Naive thymus-derived CD4-positive, alpha-beta T cell (primary cell): ENCODE data around the gene HIPK2. TPM values are rescaled to one million over a fixed set of nuclear protein-coding genes. Genes with fewer than 3 reads are reported as not detected.

ENCODE experiments used
- ATAC-seq: fragments of 150-1000 bp; cut with Tn5 transposase; 2 replicates; pipeline ENCODE4 v1.10.0; 2021; ENCODE audit warnings: mild to moderate bottlenecking, moderate library complexity
- CTCF ChIA-PET: fragments of 350-600 bp; sonication (Branson Sonifier 250); formaldehyde crosslinking; loops from one replicate; lab custom pipeline; 2021; ENCODE audit warnings: antibody characterized with exemption; lab: Charles Lee
- POLR2A ChIA-PET: fragments of 350-600 bp; sonication (Branson Sonifier 250); formaldehyde crosslinking; loops from one replicate; lab custom pipeline; 2021; ENCODE audit warnings: antibody characterized with exemption, inconsistent platforms; lab: Charles Lee
- DNase-seq, 9 donors: peaks; one replicate each; pipeline versions ENCODE4 v3.0.0 to v3.0.0-alpha.2; 2020 to 2022; ENCODE audit warnings: mixed read lengths in 1 of 9
- H3K27ac ChIP-seq: one replicate; pipeline ENCODE4 v1.7.0; 2013; ENCODE audit warnings: mild to moderate bottlenecking, low read depth, low read length, moderate library complexity
- H3K27me3 ChIP-seq, 2 donors: one replicate each; pipeline ENCODE4 v1.7.0; 2013; ENCODE audit warnings: low read length in 2 of 2, mild to moderate bottlenecking in 2 of 2, moderate library complexity in 2 of 2; ENCODE audit not compliant: control insufficient read depth in 2 of 2, insufficient read depth in 2 of 2
- H3K36me3 ChIP-seq, 3 experiments: 1 replicate in 2 of 3; 2 replicates in 1 of 3; pipeline ENCODE4 v1.7.0; 2013; ENCODE audit warnings: low read length in 3 of 3, mild to moderate bottlenecking in 3 of 3, moderate library complexity in 1 of 3; ENCODE audit not compliant: insufficient read depth in 3 of 3, control insufficient read depth in 2 of 3
- H3K4me1 ChIP-seq, 2 donors: one replicate each; pipeline ENCODE4 v1.7.0; 2013; ENCODE audit warnings: low read length in 2 of 2, mild to moderate bottlenecking in 2 of 2, moderate library complexity in 1 of 2; ENCODE audit not compliant: control insufficient read depth in 2 of 2, insufficient read depth in 2 of 2
- H3K4me3 ChIP-seq: 2 replicates; pipeline ENCODE4 v1.7.0; 2013; ENCODE audit warnings: mild to moderate bottlenecking, low read length
- H3K9me3 ChIP-seq, 3 experiments: 1 replicate in 2 of 3; 2 replicates in 1 of 3; pipeline ENCODE4 v1.7.0; 2013; ENCODE audit warnings: low read length in 3 of 3; ENCODE audit not compliant: control insufficient read depth in 2 of 3
- H3K27ac Mint-ChIP-seq, 9 donors: one replicate each; pipeline ENCODE4 v1.8.0; 2020 to 2022; ENCODE audit warnings: mixed read lengths in 9 of 9, mild to moderate bottlenecking in 8 of 9, moderate library complexity in 5 of 9, inconsistent platforms in 2 of 9
- H3K27me3 Mint-ChIP-seq, 5 donors: one replicate each; pipeline ENCODE4 v1.8.0; 2021 to 2022; ENCODE audit warnings: mixed read lengths in 5 of 5, mild to moderate bottlenecking in 1 of 5
- H3K36me3 Mint-ChIP-seq, 5 donors: one replicate each; pipeline ENCODE4 v1.8.0; 2020 to 2022; ENCODE audit warnings: mixed read lengths in 5 of 5, mild to moderate bottlenecking in 3 of 5, inconsistent platforms in 1 of 5
- H3K4me1 Mint-ChIP-seq, 7 donors: one replicate each; pipeline ENCODE4 v1.8.0; 2020 to 2022; ENCODE audit warnings: mixed read lengths in 7 of 7, mild to moderate bottlenecking in 3 of 7, inconsistent platforms in 1 of 7
- H3K4me3 Mint-ChIP-seq, 10 donors: one replicate each; pipeline ENCODE4 v1.8.0; 2020 to 2022; ENCODE audit warnings: mild to moderate bottlenecking in 10 of 10, mixed read lengths in 10 of 10, moderate library complexity in 6 of 10, inconsistent platforms in 2 of 10
- H3K9me3 Mint-ChIP-seq, 11 donors: one replicate each; pipeline ENCODE4 v1.8.0; 2020 to 2022; ENCODE audit warnings: mixed read lengths in 11 of 11, mild to moderate bottlenecking in 4 of 11, inconsistent platforms in 1 of 11, moderate library complexity in 1 of 11
- intact Hi-C, 2 donors: fragments of 100-400 bp; cut with micrococcal nuclease; formaldehyde crosslinking; loops; one replicate each; pipeline ENCODE4 v1.15.1; 2023
- polyA plus RNA-seq, 2 donors: library from polyadenylated mRNA; unstranded; fragments of 300-500 nt; fragmentation: Illumina TruSeq; gene quantifications; one replicate each; pipeline ENCODE4 v1.2.3, GENCODE V29; 2021
- total RNA-seq, 6 experiments: library from RNA in 5 of 6; stranded (reverse) in 5 of 6; gene quantifications; 1 replicate in 5 of 6; 2 replicates in 1 of 6; pipeline ENCODE4 v1.2.3 and lab custom pipeline; 2021 to 2026

Gene HIPK2
- total and polyA plus RNA-seq, 7 experiments from 2014 or later: 4.6 to 44.0 (median 36.1) TPM

DNA sequence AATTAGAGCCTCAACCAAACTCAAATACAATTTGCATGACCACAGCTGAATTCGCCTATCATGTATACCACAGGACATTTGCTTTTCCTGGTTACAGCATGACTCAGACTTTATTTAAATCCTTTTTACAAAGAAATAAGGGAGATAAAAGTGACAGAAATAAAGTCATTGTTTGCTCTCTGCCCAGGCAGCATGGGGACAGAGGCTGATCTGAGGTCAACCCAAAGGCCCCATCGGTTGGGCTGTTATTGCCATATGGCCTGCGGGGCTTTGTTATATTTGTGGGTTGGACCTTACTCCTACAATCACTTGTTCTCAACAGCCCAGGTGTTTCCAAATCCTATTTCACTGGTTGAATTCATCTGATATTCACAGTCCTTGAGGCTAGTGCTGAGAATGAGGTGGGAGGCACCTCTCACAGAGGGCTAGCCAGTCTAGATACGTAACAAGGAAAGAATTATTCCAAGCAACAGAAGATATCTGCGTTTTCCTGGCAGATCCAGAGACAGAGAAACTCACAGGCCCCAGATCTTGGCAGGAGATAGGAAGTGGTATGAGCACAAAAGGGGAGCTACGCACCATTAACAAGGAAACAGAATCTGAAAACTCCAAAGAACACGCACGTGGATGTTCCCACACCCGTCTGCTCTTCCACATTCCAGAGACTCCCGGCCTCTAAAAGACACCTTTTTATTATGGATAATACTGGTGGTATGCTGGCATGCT, 117.3 kb downstream of the HIPK2 start:
- H3K27ac ChIP-seq: no peak overlapping the region
- ATAC-seq: no peak
- H3K4me3 ChIP-seq: no peak overlapping the region
- intact Hi-C loops: no loop called here
- Mint-ChIP-seq H3K27ac (peak overlapping the region in 1 of 9 donors; percentile 20), H3K27me3 (no peaks in the 10 kb centered on the region), H3K4me1 (peaks cover 33 to 85% (median 63%) of the 10 kb centered on the region in 7 donors), H3K36me3 (peaks cover 5 to 32% (median 11%) of the 10 kb centered on the region in 5 donors), H3K9me3 (peaks cover 0 to under 1% (median 0%) of the 10 kb centered on the region in 11 donors), H3K4me3 (no peak overlapping the region)
- POLR2A ChIA-PET: interaction anchor here (0.5 to 0.7 kb wide), 3 partner anchors 22 to 1056 kb away, joined by 3 read pairs; no protein-coding TSS in a partner anchor
- H3K9me3 ChIP-seq: no peaks in the 10 kb centered on the region
- H3K36me3 ChIP-seq: no peaks in the 10 kb centered on the region
- no peak for DNase-seq
- no peaks in the 10 kb centered on the region for H3K4me1 ChIP-seq
- no peaks in the 10 kb centered on the region for H3K27me3 ChIP-seq
- CTCF ChIA-PET: interaction anchor here (0.5 to 1.7 kb wide), 2 partner anchors 14 to 99 kb away, joined by 3 to 9 read pairs; no protein-coding TSS in a partner anchor

DNA sequence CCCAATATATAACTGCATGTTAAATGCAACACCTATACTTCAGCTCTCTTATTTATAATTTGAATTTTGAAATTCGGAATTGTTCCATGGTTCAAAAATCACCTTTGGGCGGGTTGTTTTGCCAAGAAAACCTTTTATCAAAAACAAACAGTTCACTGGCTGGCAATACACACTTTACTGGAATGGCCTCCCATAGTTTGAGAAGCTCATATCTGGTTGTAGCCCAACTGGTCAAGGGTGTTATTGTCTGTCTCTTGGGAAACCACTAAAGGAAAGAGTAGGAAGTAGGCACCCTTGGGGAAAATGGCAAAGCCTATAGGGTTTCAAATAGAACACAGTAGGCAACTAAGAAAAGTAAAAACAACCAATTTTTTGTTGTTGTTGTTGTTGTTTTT, 117.9 kb downstream of the HIPK2 start:
- Mint-ChIP-seq H3K27ac (peak overlapping the region in 5 of 9 donors; percentile 1 to 74 (median 35)), H3K27me3 (no peaks in the 10 kb centered on the region), H3K36me3 (peaks cover 4 to 32% (median 11%) of the 10 kb centered on the region in 5 donors), H3K4me1 (peaks cover 34 to 86% (median 65%) of the 10 kb centered on the region in 7 donors), H3K9me3 (no peaks in the 10 kb centered on the region), H3K4me3 (no peak overlapping the region)
- ATAC-seq (no peak), DNase-seq (no peak)
- H3K4me1 ChIP-seq: no peaks in the 10 kb centered on the region
- intact Hi-C loops: no loop called here
- no peaks in the 10 kb centered on the region for H3K9me3 ChIP-seq
- no peak overlapping the region for H3K4me3 ChIP-seq
- ChIA-PET CTCF (interaction anchor here (0.5 to 1.7 kb wide), 2 partner anchors 14 to 99 kb away, joined by 3 to 9 read pairs; no protein-coding TSS in a partner anchor), POLR2A (interaction anchor here (0.7 kb wide), 1 partner anchor 13 kb away, joined by 3 read pairs; no protein-coding TSS in a partner anchor)
- H3K27me3 ChIP-seq: no peaks in the 10 kb centered on the region
- H3K36me3 ChIP-seq: no peaks in the 10 kb centered on the region
- no peak overlapping the region for H3K27ac ChIP-seq

DNA sequence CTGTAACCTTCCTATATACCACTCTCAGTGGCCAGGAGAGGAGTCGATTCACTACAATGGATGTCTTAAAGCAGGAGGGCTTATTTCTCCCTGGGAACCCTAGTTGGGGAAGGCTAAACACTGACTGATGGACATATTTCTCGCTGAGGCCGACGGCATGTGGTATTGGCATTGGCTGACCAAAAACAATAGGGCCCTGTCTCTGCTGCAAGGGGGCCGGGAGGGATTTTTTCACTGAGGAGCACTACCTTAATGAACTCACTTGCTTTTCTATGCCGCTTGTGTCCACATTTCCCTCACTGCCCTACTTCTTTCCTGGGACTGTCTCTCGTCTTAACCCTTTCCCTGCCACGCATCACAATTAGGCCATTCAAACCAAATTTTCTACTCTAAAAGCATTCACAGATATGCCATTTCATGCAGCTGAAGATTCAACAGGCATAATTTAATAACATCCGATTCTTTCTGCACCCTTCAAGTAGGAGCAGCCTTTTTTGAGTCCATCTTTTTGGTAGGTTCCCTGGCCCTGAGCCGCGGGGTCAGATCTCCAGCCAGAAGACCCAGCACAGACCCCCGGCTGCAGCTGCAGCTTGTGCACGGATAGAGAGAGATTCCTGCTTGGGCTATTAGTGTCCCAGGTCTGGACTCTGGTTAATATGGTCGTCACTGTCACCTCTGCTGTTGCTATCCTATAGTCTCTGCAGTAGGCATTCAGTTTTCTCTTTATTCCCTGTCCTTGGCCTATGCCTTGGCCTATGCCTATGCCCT, 118.7 kb downstream of the HIPK2 start:
- Mint-ChIP-seq H3K36me3 (peaks cover 4 to 31% (median 11%) of the 10 kb centered on the region in 5 donors), H3K27ac (peak overlapping the region in 3 of 9 donors; percentile 62 to 74 (median 64)), H3K27me3 (no peaks in the 10 kb centered on the region), H3K4me1 (peaks cover 34 to 83% (median 66%) of the 10 kb centered on the region in 7 donors), H3K4me3 (no peak overlapping the region), H3K9me3 (no peaks in the 10 kb centered on the region)
- Histone ChIP-seq H3K36me3 (no peaks in the 10 kb centered on the region), H3K4me1 (no peaks in the 10 kb centered on the region), H3K27me3 (no peaks in the 10 kb centered on the region), H3K9me3 (no peaks in the 10 kb centered on the region), H3K4me3 (no peak overlapping the region), H3K27ac (no peak overlapping the region)
- POLR2A ChIA-PET: interaction anchor here (0.7 kb wide), 1 partner anchor 12 kb away, joined by 3 read pairs; no protein-coding TSS in a partner anchor
- CTCF ChIA-PET: interaction anchor here (1.7 kb wide), 1 partner anchor 13 kb away, joined by 9 read pairs; no protein-coding TSS in a partner anchor
- ATAC-seq: no peak
- intact Hi-C loops: no loop called here
- DNase-seq: no peak

DNA sequence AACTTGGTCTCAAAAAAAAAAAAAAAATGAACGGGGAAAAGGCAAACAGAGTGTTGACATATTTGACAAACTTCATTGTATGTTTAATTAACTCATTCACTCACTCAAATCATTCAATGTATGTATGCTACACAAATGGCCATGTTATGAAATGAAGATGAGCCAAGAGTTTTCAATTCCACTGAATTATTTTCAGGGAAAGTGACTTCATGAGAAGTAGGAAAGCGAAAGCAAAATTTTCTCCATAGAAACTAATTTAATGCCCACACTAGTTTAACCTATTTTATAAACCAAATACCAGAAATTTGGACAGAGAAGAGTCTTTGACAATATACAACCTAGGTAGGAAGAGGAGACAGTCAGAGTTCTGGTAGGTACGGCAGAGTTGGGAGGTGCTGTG, 119.5 kb downstream of the HIPK2 start:
- Histone ChIP-seq H3K36me3 (no peaks in the 10 kb centered on the region), H3K4me1 (no peaks in the 10 kb centered on the region), H3K27me3 (no peaks in the 10 kb centered on the region), H3K27ac (no peak overlapping the region), H3K9me3 (no peaks in the 10 kb centered on the region), H3K4me3 (no peak overlapping the region)
- Mint-ChIP-seq H3K27me3 (no peaks in the 10 kb centered on the region), H3K36me3 (peaks cover 4 to 28% (median 11%) of the 10 kb centered on the region in 5 donors), H3K27ac (peak overlapping the region in 4 of 9 donors; percentile 20 to 72 (median 58)), H3K9me3 (no peaks in the 10 kb centered on the region), H3K4me3 (no peak overlapping the region), H3K4me1 (peaks cover 34 to 75% (median 60%) of the 10 kb centered on the region in 7 donors)
- ATAC-seq (no peak), DNase-seq (no peak)
- intact Hi-C loops: no loop called here
- POLR2A ChIA-PET: interaction anchor here (1.9 kb wide), 1 partner anchor 10 kb away, joined by 7 read pairs; no protein-coding TSS in a partner anchor
- CTCF ChIA-PET: no interaction called here

DNA sequence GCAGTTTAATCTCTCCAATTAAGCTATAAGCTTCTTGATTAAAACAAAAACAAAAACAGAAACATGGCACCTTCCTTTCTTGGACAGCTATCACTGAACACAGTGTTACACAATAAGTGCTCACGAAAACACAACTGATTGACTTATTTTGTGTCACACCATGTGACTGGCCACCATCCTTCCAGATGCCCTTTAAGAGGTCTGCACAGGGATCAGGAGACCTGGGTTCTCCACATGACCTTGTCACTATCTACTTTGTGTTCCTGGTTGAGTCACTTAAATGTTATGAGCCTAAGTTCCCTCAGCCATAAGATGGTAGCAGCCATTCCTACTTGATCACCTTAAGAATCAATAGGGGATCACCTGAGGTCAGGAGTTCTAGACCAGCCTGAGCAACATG, 120.1 kb downstream of the HIPK2 start:
- intact Hi-C loops: no loop called here
- Mint-ChIP-seq H3K27me3 (no peaks in the 10 kb centered on the region), H3K4me1 (peaks cover 29 to 70% (median 55%) of the 10 kb centered on the region in 7 donors), H3K36me3 (peaks cover 0 to 23% (median 8%) of the 10 kb centered on the region in 5 donors), H3K27ac (peak overlapping the region in 5 of 9 donors; percentile 1 to 72 (median 49)), H3K9me3 (no peaks in the 10 kb centered on the region), H3K4me3 (no peak overlapping the region)
- Histone ChIP-seq H3K4me3 (no peak overlapping the region), H3K36me3 (no peaks in the 10 kb centered on the region), H3K9me3 (no peaks in the 10 kb centered on the region), H3K27ac (no peak overlapping the region), H3K27me3 (no peaks in the 10 kb centered on the region), H3K4me1 (no peaks in the 10 kb centered on the region)
- DNase-seq (no peak), ATAC-seq (no peak)
- ChIA-PET CTCF (no interaction called here), POLR2A (interaction anchor here (1.9 kb wide), 1 partner anchor 10 kb away, joined by 7 read pairs; no protein-coding TSS in a partner anchor)

DNA sequence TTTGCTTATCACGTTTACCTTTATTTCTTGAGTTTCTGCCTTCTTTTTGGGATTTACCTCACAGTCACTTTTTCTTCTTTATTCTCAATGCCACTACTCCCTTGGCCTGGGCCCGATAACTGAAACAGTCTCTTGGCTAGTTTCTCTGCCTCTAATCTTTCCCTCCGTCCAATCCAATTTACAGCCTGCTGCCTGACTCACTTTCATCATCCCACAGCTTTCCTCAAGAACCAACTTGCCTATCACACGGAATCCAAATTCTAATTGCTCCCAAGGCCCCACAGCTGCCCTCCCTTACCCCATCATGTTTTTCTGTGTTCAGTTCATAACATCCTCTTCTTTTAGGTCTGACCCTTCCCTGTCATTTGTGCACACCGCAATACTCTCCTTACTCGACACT, 121.4 kb downstream of the HIPK2 start:
- Histone ChIP-seq H3K27ac (no peak overlapping the region), H3K27me3 (no peaks in the 10 kb centered on the region), H3K36me3 (no peaks in the 10 kb centered on the region), H3K9me3 (no peaks in the 10 kb centered on the region), H3K4me1 (no peaks in the 10 kb centered on the region), H3K4me3 (no peak overlapping the region)
- DNase-seq (no peak), ATAC-seq (no peak)
- Mint-ChIP-seq H3K27me3 (no peaks in the 10 kb centered on the region), H3K27ac (peak overlapping the region in 7 of 9 donors; percentile 1 to 84 (median 40)), H3K9me3 (no peaks in the 10 kb centered on the region), H3K36me3 (peaks cover 4 to 16% (median 8%) of the 10 kb centered on the region in 5 donors), H3K4me3 (no peak overlapping the region), H3K4me1 (peaks cover 27 to 71% (median 55%) of the 10 kb centered on the region in 7 donors)
- ChIA-PET CTCF (interaction anchor here (0.7 kb wide), 1 partner anchor 259 kb away, joined by 3 read pairs; no protein-coding TSS in a partner anchor), POLR2A (interaction anchor here (1.9 kb wide), 1 partner anchor 8 kb away, joined by 7 read pairs; no protein-coding TSS in a partner anchor)
- intact Hi-C loops: no loop called here
